ENCODE measurements around the gene FDCSP. TPM values are rescaled to one million over a fixed set of nuclear protein-coding genes. Genes with fewer than 3 reads are reported as not detected.

Gene FDCSP
- total RNA-seq, 1 donor from 2014 or later = not detected

- no peak overlapping the region for H3K27ac Mint-ChIP-seq (ENCODE audit: unreplicated experiment)
- FAIRE-seq = no peak
Measured at GRCh38 chr4:70277121-70277520, 51.2 kb downstream of the FDCSP start.

GRCh38 chr4:70280567-70280966, 54.6 kb downstream of the FDCSP start:
- no peak for FAIRE-seq
- H3K4me3 Mint-ChIP-seq (ENCODE audit: unreplicated experiment) = no peak overlapping the region

More at GRCh38 chr4:70277121-70277520, 51.2 kb downstream of the FDCSP start:
- H4K20me1 ChIP-seq (ENCODE audit: insufficient read depth, low read length) = no peaks in the 10 kb centered on the region
- no peak overlapping the region for H3K4me2 ChIP-seq (ENCODE audit: low read length)
- Mint-ChIP-seq H3K4me1 (ENCODE audit: low read depth, unreplicated experiment) (no peaks in the 10 kb centered on the region), H3K9me3 (ENCODE audit: unreplicated experiment) (no peaks in the 10 kb centered on the region), H3K27me3 (ENCODE audit: low read depth, unreplicated experiment) (no peaks in the 10 kb centered on the region), H3K4me3 (ENCODE audit: unreplicated experiment) (no peak overlapping the region), H3K36me3 (ENCODE audit: low read depth, unreplicated experiment) (no peaks in the 10 kb centered on the region)
- no peak overlapping the region for H2AFZ ChIP-seq (ENCODE audit: low read depth, low read length)
- H3K4me3 ChIP-seq (ENCODE audit: insufficient read depth, low read depth, low read length) = no peak overlapping the region
- H3K9me3 ChIP-seq (ENCODE audit: insufficient read depth, low read depth, low read length) = peaks cover 3% of the 10 kb centered on the region
- no peaks in the 10 kb centered on the region for H3K79me2 ChIP-seq (ENCODE audit: insufficient read depth, low read length)
- DNase-seq (ENCODE audit: low read depth) = no peak
- no peaks in the 10 kb centered on the region for H3K4me1 ChIP-seq (ENCODE audit: insufficient read depth, low read length)
- no peak overlapping the region for H3K9ac ChIP-seq (ENCODE audit: low read length)
- H3K27me3 ChIP-seq (ENCODE audit: insufficient read depth, low read length) = no peaks in the 10 kb centered on the region
- H3K27ac ChIP-seq (ENCODE audit: low read depth, low read length) = no peak overlapping the region
- TF ChIP-seq EZH2 (IDR thresholded peaks at IDR 0.05; ENCODE audit: insufficient read depth, low read length) = no peak
- TF ChIP-seq, protein P1, sequence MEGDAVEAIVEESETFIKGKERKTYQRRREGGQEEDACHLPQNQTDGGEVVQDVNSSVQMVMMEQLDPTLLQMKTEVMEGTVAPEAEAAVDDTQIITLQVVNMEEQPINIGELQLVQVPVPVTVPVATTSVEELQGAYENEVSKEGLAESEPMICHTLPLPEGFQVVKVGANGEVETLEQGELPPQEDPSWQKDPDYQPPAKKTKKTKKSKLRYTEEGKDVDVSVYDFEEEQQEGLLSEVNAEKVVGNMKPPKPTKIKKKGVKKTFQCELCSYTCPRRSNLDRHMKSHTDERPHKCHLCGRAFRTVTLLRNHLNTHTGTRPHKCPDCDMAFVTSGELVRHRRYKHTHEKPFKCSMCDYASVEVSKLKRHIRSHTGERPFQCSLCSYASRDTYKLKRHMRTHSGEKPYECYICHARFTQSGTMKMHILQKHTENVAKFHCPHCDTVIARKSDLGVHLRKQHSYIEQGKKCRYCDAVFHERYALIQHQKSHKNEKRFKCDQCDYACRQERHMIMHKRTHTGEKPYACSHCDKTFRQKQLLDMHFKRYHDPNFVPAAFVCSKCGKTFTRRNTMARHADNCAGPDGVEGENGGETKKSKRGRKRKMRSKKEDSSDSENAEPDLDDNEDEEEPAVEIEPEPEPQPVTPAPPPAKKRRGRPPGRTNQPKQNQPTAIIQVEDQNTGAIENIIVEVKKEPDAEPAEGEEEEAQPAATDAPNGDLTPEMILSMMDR (IDR thresholded peaks at IDR 0.05; ENCODE audit: insufficient read depth, low read depth, low read length) = no peak
- no peaks in the 10 kb centered on the region for H3K36me3 ChIP-seq (ENCODE audit: insufficient read depth, low read length)

More at GRCh38 chr4:70280567-70280966, 54.6 kb downstream of the FDCSP start:
- Histone ChIP-seq H3K36me3 (ENCODE audit: insufficient read depth, low read length) (no peaks in the 10 kb centered on the region), H3K79me2 (ENCODE audit: insufficient read depth, low read length) (no peaks in the 10 kb centered on the region), H4K20me1 (ENCODE audit: insufficient read depth, low read length) (no peaks in the 10 kb centered on the region), H3K4me3 (ENCODE audit: insufficient read depth, low read depth, low read length) (no peak overlapping the region), H2AFZ (ENCODE audit: low read depth, low read length) (no peak overlapping the region), H3K4me2 (ENCODE audit: low read length) (no peak overlapping the region), H3K9ac (ENCODE audit: low read length) (no peak overlapping the region), H3K4me1 (ENCODE audit: insufficient read depth, low read length) (no peaks in the 10 kb centered on the region), H3K9me3 (ENCODE audit: insufficient read depth, low read depth, low read length) (peaks cover 3% of the 10 kb centered on the region), H3K27me3 (ENCODE audit: insufficient read depth, low read length) (no peaks in the 10 kb centered on the region), H3K27ac (ENCODE audit: low read depth, low read length) (no peak overlapping the region)
- no peaks in the 10 kb centered on the region for H3K9me3 Mint-ChIP-seq (ENCODE audit: unreplicated experiment)
- no peaks in the 10 kb centered on the region for H3K4me1 Mint-ChIP-seq (ENCODE audit: low read depth, unreplicated experiment)
- no peak for DNase-seq (ENCODE audit: low read depth)
- H3K27ac Mint-ChIP-seq (ENCODE audit: unreplicated experiment) = no peak overlapping the region
- TF ChIP-seq EZH2 (IDR thresholded peaks at IDR 0.05; ENCODE audit: insufficient read depth, low read length) = no peak
- TF ChIP-seq, protein P1 (IDR thresholded peaks at IDR 0.05; ENCODE audit: insufficient read depth, low read depth, low read length) = no peak
- no peaks in the 10 kb centered on the region for H3K36me3 Mint-ChIP-seq (ENCODE audit: low read depth, unreplicated experiment)
- no peaks in the 10 kb centered on the region for H3K27me3 Mint-ChIP-seq (ENCODE audit: low read depth, unreplicated experiment)

Other genes starting within 250 kb of the FDCSP start
- not detected in 2 replicates for gene STATH, start 230.2 kb upstream of the FDCSP start, total RNA-seq
- not detected in 2 replicates for gene HTN3, start 197.7 kb upstream of the FDCSP start, total RNA-seq
- not detected in 2 replicates for gene HTN1, start 175.7 kb upstream of the FDCSP start, total RNA-seq
- not detected in 2 replicates for gene PRR27, start 71.9 kb upstream of the FDCSP start, total RNA-seq
- not detected in 2 replicates for gene ODAM, start 30.4 kb upstream of the FDCSP start, total RNA-seq
- not detected in 2 replicates for gene CSN3, start 16.5 kb downstream of the FDCSP start, total RNA-seq
- gene CABS1, start 108.9 kb downstream of the FDCSP start, total RNA-seq = not detected in 2 replicates
- gene SMR3A, start 134.6 kb downstream of the FDCSP start, total RNA-seq = not detected in 2 replicates
- gene SMR3B, start 157.0 kb downstream of the FDCSP start, total RNA-seq = not detected in 2 replicates
- gene OPRPN, start 171.8 kb downstream of the FDCSP start, total RNA-seq = not detected in 2 replicates
- not detected in 2 replicates for gene MUC7, start 246.1 kb downstream of the FDCSP start, total RNA-seq